Liver (tissue), 9 donors: ENCODE data around the gene LBH. TPM values are rescaled to one million over a fixed set of nuclear protein-coding genes. Genes with fewer than 3 reads are reported as not detected.

ENCODE experiments used
- DNase-seq: peaks from one replicate; pipeline ENCODE4 v3.0.0-alpha.2; 2017; ENCODE audit warnings: low spot score
- H3K27ac ChIP-seq, 2 donors: one replicate each; pipeline ENCODE4 v1.7.0; 2013; ENCODE audit warnings: inconsistent platforms in 2 of 2, low read length in 2 of 2, control low read depth in 1 of 2, low read depth in 1 of 2, mild to moderate bottlenecking in 1 of 2
- H3K27me3 ChIP-seq, 4 donors: one replicate each; pipeline versions ENCODE4 v1.6.1 to v1.7.0; 2013; ENCODE audit warnings: low read length in 3 of 4, inconsistent platforms in 1 of 4, mild to moderate bottlenecking in 1 of 4, moderate library complexity in 1 of 4; ENCODE audit not compliant: control insufficient read depth in 4 of 4, insufficient read depth in 4 of 4
- H3K36me3 ChIP-seq, 4 donors: one replicate each; pipeline versions ENCODE4 v1.6.1 to v1.7.0; 2013; ENCODE audit warnings: low read length in 3 of 4, mild to moderate bottlenecking in 3 of 4, low read depth in 1 of 4, moderate library complexity in 1 of 4; ENCODE audit not compliant: control insufficient read depth in 4 of 4, insufficient read depth in 3 of 4
- H3K4me1 ChIP-seq, 4 donors: one replicate each; pipeline versions ENCODE4 v1.6.1 to v1.7.0; 2013; ENCODE audit warnings: low read length in 3 of 4, mild to moderate bottlenecking in 3 of 4, moderate library complexity in 1 of 4; ENCODE audit not compliant: control insufficient read depth in 4 of 4, insufficient read depth in 4 of 4
- H3K4me3 ChIP-seq, 3 donors: one replicate each; pipeline versions ENCODE4 v1.6.1 to v1.7.0; 2013; ENCODE audit warnings: low read length in 3 of 3, control low read depth in 1 of 3, low read depth in 1 of 3, mild to moderate bottlenecking in 1 of 3
- H3K9ac ChIP-seq, 2 donors: one replicate each; pipeline ENCODE4 v1.7.0; 2013; ENCODE audit warnings: low read length in 2 of 2, mild to moderate bottlenecking in 2 of 2, moderate library complexity in 2 of 2, control low read depth in 1 of 2, low read depth in 1 of 2
- H3K9me3 ChIP-seq, 4 donors: one replicate each; pipeline versions ENCODE4 v1.6.1 to v1.7.0; 2013; ENCODE audit warnings: low read length in 3 of 4; ENCODE audit not compliant: control insufficient read depth in 4 of 4
- EGR1 ChIP-seq, 2 donors: IDR thresholded peaks; 2 replicates each; pipeline ENCODE4 v1.6.1; 2016 to 2018; ENCODE audit warnings: antibody characterized with exemption in 2 of 2, low read depth in 2 of 2
- FOXA1 ChIP-seq: IDR thresholded peaks from 2 replicates; pipeline ENCODE4 v1.6.1; 2016; ENCODE audit warnings: antibody characterized with exemption
- FOXA2 ChIP-seq: IDR thresholded peaks from 2 replicates; pipeline ENCODE4 v1.6.1; 2016; ENCODE audit warnings: antibody characterized with exemption
- GABPA ChIP-seq, 2 donors: IDR thresholded peaks in 1 of 2; conservative IDR thresholded peaks in 1 of 2; 2 replicates each; pipeline ENCODE4 v1.6.1; 2016; ENCODE audit warnings: antibody characterized with exemption in 2 of 2, mild to moderate bottlenecking in 1 of 2, moderate library complexity in 1 of 2
- HNF4A ChIP-seq, 2 donors: conservative IDR thresholded peaks; 2 replicates each; pipeline ENCODE4 v1.6.1; 2016; ENCODE audit warnings: antibody characterized with exemption in 2 of 2, mild to moderate bottlenecking in 2 of 2
- HNF4G ChIP-seq: IDR thresholded peaks from 2 replicates; pipeline ENCODE4 v1.6.1; 2016; ENCODE audit warnings: antibody characterized with exemption
- JUND ChIP-seq, 2 donors: IDR thresholded peaks; 2 replicates each; pipeline ENCODE4 v1.6.1; 2016; ENCODE audit warnings: antibody characterized with exemption in 2 of 2
- MAX ChIP-seq: IDR thresholded peaks from 2 replicates; pipeline ENCODE4 v1.6.1; 2016; ENCODE audit warnings: antibody characterized with exemption
- NR2F2 ChIP-seq: IDR thresholded peaks from 2 replicates; pipeline ENCODE4 v1.6.1; 2016; ENCODE audit warnings: antibody characterized with exemption
- RAD21 ChIP-seq, 2 donors: IDR thresholded peaks; 2 replicates each; pipeline ENCODE4 v1.6.1; 2016; ENCODE audit warnings: antibody characterized with exemption in 2 of 2, mild to moderate bottlenecking in 2 of 2
- REST ChIP-seq: IDR thresholded peaks from 2 replicates; pipeline ENCODE4 v1.6.1; 2016; ENCODE audit warnings: antibody characterized with exemption, mild to moderate bottlenecking
- RXRA ChIP-seq, 2 donors: IDR thresholded peaks; 2 replicates each; pipeline ENCODE4 v1.6.1; 2017 to 2018; ENCODE audit warnings: antibody characterized with exemption in 2 of 2, mild to moderate bottlenecking in 1 of 2
- SP1 ChIP-seq: IDR thresholded peaks from 2 replicates; pipeline ENCODE4 v1.6.1; 2018; ENCODE audit warnings: antibody characterized with exemption, mild to moderate bottlenecking
- TAF1 ChIP-seq: conservative IDR thresholded peaks from 2 replicates; pipeline ENCODE4 v1.6.1; 2016; ENCODE audit warnings: antibody characterized with exemption, mild to moderate bottlenecking
- YY1 ChIP-seq: IDR thresholded peaks from 2 replicates; pipeline ENCODE4 v1.6.1; 2016; ENCODE audit warnings: antibody characterized with exemption, mild to moderate bottlenecking
- ZBTB33 ChIP-seq: IDR thresholded peaks from 2 replicates; pipeline ENCODE4 v1.6.1; 2016; ENCODE audit warnings: antibody characterized with exemption
- WGBS: extraction: QIAGEN DNeasy Blood & Tissue Kit; methylation state at CpG from one replicate; pipeline ENCODE4 v1.1.7; 2013; 5-methylcytosine and 5-hydroxymethylcytosine counted together
- polyA plus RNA-seq, 2 donors: library from polyadenylated mRNA; stranded (reverse) in 1 of 2; unstranded in 1 of 2; fragments of 200-250 nt in 1 of 2; fragments of >200 nt in 1 of 2; fragmentation: Nextera tagmentation in 1 of 2; extraction: Ambion mirVana in 1 of 2; gene quantifications; one replicate each; pipeline versions ENCODE4 v1.2.1 to v1.2.3, GENCODE V29; 2013 to 2015
- total RNA-seq, 2 donors: library from RNA; depleted of rRNA; stranded (reverse); fragments of >200 nt; gene quantifications; one replicate each; pipeline ENCODE4 v1.2.3, GENCODE V29; 2014
- TF ChIP-seq, protein P1 (sequence below): IDR thresholded peaks from 2 replicates; pipeline ENCODE4 v1.6.1; 2016; ENCODE audit warnings: antibody characterized with exemption
- TF ChIP-seq, protein P2 (sequence below): fragments of 150-350 bp; IDR thresholded peaks from 2 replicates; pipeline ENCODE4 v1.5.1; 2017; ENCODE audit warnings: improper control_type of control experiment, low read depth, low read length; ENCODE audit not compliant: missing input control
- donor health status: healthy.
- donor health status: healthy.
- donor health status: healthy.
- donor health status: healthy.
- donor health status: healthy.

The LBH gene
- total and polyA plus RNA-seq, 4 donors: 4.1 to 50.8 (median 9.1) TPM

GRCh38 chr2:30257266-30258214 is 26.2 kb downstream of the LBH start:
- Histone ChIP-seq H3K9ac (no peak overlapping the region), H3K36me3 (no peaks in the 10 kb centered on the region), H3K27ac (no peak overlapping the region), H3K4me3 (no peak overlapping the region), H3K9me3 (peaks cover 0 to 2% (median 0%) of the 10 kb centered on the region in 4 donors), H3K4me1 (peaks cover 0 to 4% (median 2%) of the 10 kb centered on the region in 4 donors), H3K27me3 (peaks cover 0 to 2% (median 0%) of the 10 kb centered on the region in 4 donors)
- TF ChIP-seq YY1 (no peak), GABPA (IDR thresholded peaks at IDR 0.05 in 1 of 2, conservative IDR thresholded peaks at IDR 0.05 in 1 of 2) (no peak), TAF1 (no peak), JUND (IDR thresholded peaks at IDR 0.05) (no peak), HNF4A (conservative IDR thresholded peaks at IDR 0.05) (no peak), RXRA (IDR thresholded peaks at IDR 0.05) (no peak), ZBTB33 (no peak), EGR1 (IDR thresholded peaks at IDR 0.05; ENCODE audit: low read depth in 2 of 2) (no peak), MAX (no peak), SP1 (no peak), RAD21 (IDR thresholded peaks at IDR 0.05) (no peak), HNF4G (no peak), FOXA2 (no peak), NR2F2 (no peak)
- TF ChIP-seq, protein P1, sequence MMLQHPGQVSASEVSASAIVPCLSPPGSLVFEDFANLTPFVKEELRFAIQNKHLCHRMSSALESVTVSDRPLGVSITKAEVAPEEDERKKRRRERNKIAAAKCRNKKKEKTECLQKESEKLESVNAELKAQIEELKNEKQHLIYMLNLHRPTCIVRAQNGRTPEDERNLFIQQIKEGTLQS: no peak
- TF ChIP-seq, protein P2, sequence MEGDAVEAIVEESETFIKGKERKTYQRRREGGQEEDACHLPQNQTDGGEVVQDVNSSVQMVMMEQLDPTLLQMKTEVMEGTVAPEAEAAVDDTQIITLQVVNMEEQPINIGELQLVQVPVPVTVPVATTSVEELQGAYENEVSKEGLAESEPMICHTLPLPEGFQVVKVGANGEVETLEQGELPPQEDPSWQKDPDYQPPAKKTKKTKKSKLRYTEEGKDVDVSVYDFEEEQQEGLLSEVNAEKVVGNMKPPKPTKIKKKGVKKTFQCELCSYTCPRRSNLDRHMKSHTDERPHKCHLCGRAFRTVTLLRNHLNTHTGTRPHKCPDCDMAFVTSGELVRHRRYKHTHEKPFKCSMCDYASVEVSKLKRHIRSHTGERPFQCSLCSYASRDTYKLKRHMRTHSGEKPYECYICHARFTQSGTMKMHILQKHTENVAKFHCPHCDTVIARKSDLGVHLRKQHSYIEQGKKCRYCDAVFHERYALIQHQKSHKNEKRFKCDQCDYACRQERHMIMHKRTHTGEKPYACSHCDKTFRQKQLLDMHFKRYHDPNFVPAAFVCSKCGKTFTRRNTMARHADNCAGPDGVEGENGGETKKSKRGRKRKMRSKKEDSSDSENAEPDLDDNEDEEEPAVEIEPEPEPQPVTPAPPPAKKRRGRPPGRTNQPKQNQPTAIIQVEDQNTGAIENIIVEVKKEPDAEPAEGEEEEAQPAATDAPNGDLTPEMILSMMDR: no peak
- WGBS: 82% methylated on average over 17 of the region's 17 CpGs
- no peak for DNase-seq

DNA sequence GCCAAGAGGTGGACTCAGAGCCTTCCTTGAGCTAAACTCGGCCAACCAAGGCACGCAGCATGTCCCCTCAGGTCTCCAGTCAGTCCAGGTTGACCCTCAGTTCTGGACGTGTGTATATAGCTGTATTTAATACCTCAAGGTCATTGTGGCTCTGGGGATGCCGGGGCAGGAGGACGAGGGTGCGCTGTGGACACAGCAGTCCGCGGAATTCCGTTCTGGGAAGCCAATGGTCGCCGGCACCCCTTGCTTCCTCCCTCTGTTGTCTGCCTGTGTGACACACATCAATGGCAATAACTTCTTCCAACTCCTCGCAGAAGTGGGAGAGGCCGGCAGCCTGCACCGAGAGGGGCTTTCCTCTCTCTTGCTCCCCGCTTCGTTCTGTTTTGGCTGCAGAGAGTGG is 27.7 kb downstream of the LBH start:
- DNase-seq: no peak
- no peaks in the 10 kb centered on the region for H3K4me1 ChIP-seq
- WGBS: 89% methylated on average over 16 of the region's 16 CpGs
- H3K9ac ChIP-seq: no peak overlapping the region
- peaks cover 0 to 2% (median 0%) of the 10 kb centered on the region in 4 donors for H3K27me3 ChIP-seq
- H3K27ac ChIP-seq: no peak overlapping the region
- H3K4me3 ChIP-seq: no peak overlapping the region
- TF ChIP-seq, protein P2: no peak
- TF ChIP-seq REST: no peak
- TF ChIP-seq GABPA (IDR thresholded peaks at IDR 0.05 in 1 of 2, conservative IDR thresholded peaks at IDR 0.05 in 1 of 2): no peak
- TF ChIP-seq JUND (IDR thresholded peaks at IDR 0.05): no peak
- no peak for TF ChIP-seq FOXA1
- TF ChIP-seq SP1: no peak
- no peak for TF ChIP-seq HNF4G
- no peak for TF ChIP-seq MAX
- no peak for TF ChIP-seq YY1
- TF ChIP-seq NR2F2: no peak
- no peaks in the 10 kb centered on the region for H3K36me3 ChIP-seq
- peaks cover 0 to 5% (median under 1%) of the 10 kb centered on the region in 4 donors for H3K9me3 ChIP-seq
